Liver (tissue), 9 donors: Measurements from ENCODE around the gene RSL1D1. TPM values are rescaled to one million over a fixed set of nuclear protein-coding genes. Genes with fewer than 3 reads are reported as not detected.

Experiments
- DNase-seq: peaks from one replicate; pipeline ENCODE4 v3.0.0-alpha.2; 2017; ENCODE audit warnings: low spot score
- H3K27ac ChIP-seq, 2 donors: one replicate each; pipeline ENCODE4 v1.7.0; 2013; ENCODE audit warnings: inconsistent platforms in 2 of 2, low read length in 2 of 2, control low read depth in 1 of 2, low read depth in 1 of 2, mild to moderate bottlenecking in 1 of 2
- H3K27me3 ChIP-seq, 4 donors: one replicate each; pipeline versions ENCODE4 v1.6.1 to v1.7.0; 2013; ENCODE audit warnings: low read length in 3 of 4, inconsistent platforms in 1 of 4, mild to moderate bottlenecking in 1 of 4, moderate library complexity in 1 of 4; ENCODE audit not compliant: control insufficient read depth in 4 of 4, insufficient read depth in 4 of 4
- H3K36me3 ChIP-seq, 4 donors: one replicate each; pipeline versions ENCODE4 v1.6.1 to v1.7.0; 2013; ENCODE audit warnings: low read length in 3 of 4, mild to moderate bottlenecking in 3 of 4, low read depth in 1 of 4, moderate library complexity in 1 of 4; ENCODE audit not compliant: control insufficient read depth in 4 of 4, insufficient read depth in 3 of 4
- H3K4me1 ChIP-seq, 4 donors: one replicate each; pipeline versions ENCODE4 v1.6.1 to v1.7.0; 2013; ENCODE audit warnings: low read length in 3 of 4, mild to moderate bottlenecking in 3 of 4, moderate library complexity in 1 of 4; ENCODE audit not compliant: control insufficient read depth in 4 of 4, insufficient read depth in 4 of 4
- H3K4me3 ChIP-seq, 3 donors: one replicate each; pipeline versions ENCODE4 v1.6.1 to v1.7.0; 2013; ENCODE audit warnings: low read length in 3 of 3, control low read depth in 1 of 3, low read depth in 1 of 3, mild to moderate bottlenecking in 1 of 3
- H3K9ac ChIP-seq, 2 donors: one replicate each; pipeline ENCODE4 v1.7.0; 2013; ENCODE audit warnings: low read length in 2 of 2, mild to moderate bottlenecking in 2 of 2, moderate library complexity in 2 of 2, control low read depth in 1 of 2, low read depth in 1 of 2
- H3K9me3 ChIP-seq, 4 donors: one replicate each; pipeline versions ENCODE4 v1.6.1 to v1.7.0; 2013; ENCODE audit warnings: low read length in 3 of 4; ENCODE audit not compliant: control insufficient read depth in 4 of 4
- EGR1 ChIP-seq, 2 donors: IDR thresholded peaks; 2 replicates each; pipeline ENCODE4 v1.6.1; 2016 to 2018; ENCODE audit warnings: antibody characterized with exemption in 2 of 2, low read depth in 2 of 2
- FOXA1 ChIP-seq: IDR thresholded peaks from 2 replicates; pipeline ENCODE4 v1.6.1; 2016; ENCODE audit warnings: antibody characterized with exemption
- FOXA2 ChIP-seq: IDR thresholded peaks from 2 replicates; pipeline ENCODE4 v1.6.1; 2016; ENCODE audit warnings: antibody characterized with exemption
- GABPA ChIP-seq, 2 donors: IDR thresholded peaks in 1 of 2; conservative IDR thresholded peaks in 1 of 2; 2 replicates each; pipeline ENCODE4 v1.6.1; 2016; ENCODE audit warnings: antibody characterized with exemption in 2 of 2, mild to moderate bottlenecking in 1 of 2, moderate library complexity in 1 of 2
- JUND ChIP-seq, 2 donors: IDR thresholded peaks; 2 replicates each; pipeline ENCODE4 v1.6.1; 2016; ENCODE audit warnings: antibody characterized with exemption in 2 of 2
- RAD21 ChIP-seq, 2 donors: IDR thresholded peaks; 2 replicates each; pipeline ENCODE4 v1.6.1; 2016; ENCODE audit warnings: antibody characterized with exemption in 2 of 2, mild to moderate bottlenecking in 2 of 2
- RXRA ChIP-seq, 2 donors: IDR thresholded peaks; 2 replicates each; pipeline ENCODE4 v1.6.1; 2017 to 2018; ENCODE audit warnings: antibody characterized with exemption in 2 of 2, mild to moderate bottlenecking in 1 of 2
- SP1 ChIP-seq: IDR thresholded peaks from 2 replicates; pipeline ENCODE4 v1.6.1; 2018; ENCODE audit warnings: antibody characterized with exemption, mild to moderate bottlenecking
- YY1 ChIP-seq: IDR thresholded peaks from 2 replicates; pipeline ENCODE4 v1.6.1; 2016; ENCODE audit warnings: antibody characterized with exemption, mild to moderate bottlenecking
- whole genome bisulfite sequencing: extraction: QIAGEN DNeasy Blood & Tissue Kit; methylation state at CpG from one replicate; pipeline ENCODE4 v1.1.7; 2013; 5-methylcytosine and 5-hydroxymethylcytosine counted together
- polyA plus RNA-seq, 2 donors: library from polyadenylated mRNA; stranded (reverse) in 1 of 2; unstranded in 1 of 2; fragments of 200-250 nt in 1 of 2; fragments of >200 nt in 1 of 2; fragmentation: Nextera tagmentation in 1 of 2; extraction: Ambion mirVana in 1 of 2; gene quantifications; one replicate each; pipeline versions ENCODE4 v1.2.1 to v1.2.3, GENCODE V29; 2013 to 2015
- total RNA-seq, 2 donors: library from RNA; depleted of rRNA; stranded (reverse); fragments of >200 nt; gene quantifications; one replicate each; pipeline ENCODE4 v1.2.3, GENCODE V29; 2014
- TF ChIP-seq, protein P1 (sequence below): fragments of 150-350 bp; IDR thresholded peaks from 2 replicates; pipeline ENCODE4 v1.5.1; 2017; ENCODE audit warnings: improper control_type of control experiment, low read depth, low read length; ENCODE audit not compliant: missing input control
- TF ChIP-seq, protein P2 (sequence below): IDR thresholded peaks from 2 replicates; pipeline ENCODE4 v1.6.1; 2016; ENCODE audit warnings: antibody characterized with exemption, mild to moderate bottlenecking
- TF ChIP-seq, protein P3 (sequence below): IDR thresholded peaks from 2 replicates; pipeline ENCODE4 v1.6.1; 2016; ENCODE audit warnings: antibody characterized with exemption
- TF ChIP-seq, protein P4 (sequence below): IDR thresholded peaks from 2 replicates; pipeline ENCODE4 v1.6.1; 2016; ENCODE audit warnings: antibody characterized with exemption
- TF ChIP-seq, protein P5 (sequence below): IDR thresholded peaks from 2 replicates; pipeline ENCODE4 v1.6.1; 2016; ENCODE audit warnings: antibody characterized with exemption
- donor health status: healthy.
- donor health status: healthy.
- donor health status: healthy.
- donor health status: healthy.
- donor health status: healthy.

RSL1D1 gene
- total and polyA plus RNA-seq, 4 donors: 35.2 to 59.7 (median 43.3) TPM

DNA sequence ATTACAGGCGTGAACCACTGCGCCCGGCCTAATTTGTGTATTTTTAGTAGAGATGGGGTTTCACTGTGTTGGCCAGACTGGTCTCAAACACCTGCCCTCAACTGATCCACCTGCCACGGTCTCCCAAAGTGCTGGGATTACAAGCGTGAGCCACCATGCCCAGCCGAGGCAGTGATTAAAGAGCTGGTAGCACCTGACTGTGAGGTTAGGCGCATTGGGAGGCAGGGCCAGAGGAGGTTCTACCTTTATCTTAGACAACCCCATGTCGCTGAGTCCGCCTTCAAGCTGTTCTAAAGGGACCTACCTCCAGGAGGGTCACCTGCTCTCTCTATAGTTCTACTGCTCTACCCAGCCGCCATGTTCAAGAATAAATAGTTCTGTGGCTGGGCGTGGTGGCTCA, 8.1 kb downstream of the RSL1D1 start:
- Histone ChIP-seq H3K4me1 (no peaks in the 10 kb centered on the region), H3K4me3 (no peak overlapping the region), H3K9me3 (no peaks in the 10 kb centered on the region), H3K9ac (no peak overlapping the region), H3K36me3 (peaks cover 23 to 82% (median 67%) of the 10 kb centered on the region in 4 donors), H3K27ac (no peak overlapping the region), H3K27me3 (no peaks in the 10 kb centered on the region)
- TF ChIP-seq, protein P1, sequence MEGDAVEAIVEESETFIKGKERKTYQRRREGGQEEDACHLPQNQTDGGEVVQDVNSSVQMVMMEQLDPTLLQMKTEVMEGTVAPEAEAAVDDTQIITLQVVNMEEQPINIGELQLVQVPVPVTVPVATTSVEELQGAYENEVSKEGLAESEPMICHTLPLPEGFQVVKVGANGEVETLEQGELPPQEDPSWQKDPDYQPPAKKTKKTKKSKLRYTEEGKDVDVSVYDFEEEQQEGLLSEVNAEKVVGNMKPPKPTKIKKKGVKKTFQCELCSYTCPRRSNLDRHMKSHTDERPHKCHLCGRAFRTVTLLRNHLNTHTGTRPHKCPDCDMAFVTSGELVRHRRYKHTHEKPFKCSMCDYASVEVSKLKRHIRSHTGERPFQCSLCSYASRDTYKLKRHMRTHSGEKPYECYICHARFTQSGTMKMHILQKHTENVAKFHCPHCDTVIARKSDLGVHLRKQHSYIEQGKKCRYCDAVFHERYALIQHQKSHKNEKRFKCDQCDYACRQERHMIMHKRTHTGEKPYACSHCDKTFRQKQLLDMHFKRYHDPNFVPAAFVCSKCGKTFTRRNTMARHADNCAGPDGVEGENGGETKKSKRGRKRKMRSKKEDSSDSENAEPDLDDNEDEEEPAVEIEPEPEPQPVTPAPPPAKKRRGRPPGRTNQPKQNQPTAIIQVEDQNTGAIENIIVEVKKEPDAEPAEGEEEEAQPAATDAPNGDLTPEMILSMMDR: no peak
- TF ChIP-seq, protein P2, sequence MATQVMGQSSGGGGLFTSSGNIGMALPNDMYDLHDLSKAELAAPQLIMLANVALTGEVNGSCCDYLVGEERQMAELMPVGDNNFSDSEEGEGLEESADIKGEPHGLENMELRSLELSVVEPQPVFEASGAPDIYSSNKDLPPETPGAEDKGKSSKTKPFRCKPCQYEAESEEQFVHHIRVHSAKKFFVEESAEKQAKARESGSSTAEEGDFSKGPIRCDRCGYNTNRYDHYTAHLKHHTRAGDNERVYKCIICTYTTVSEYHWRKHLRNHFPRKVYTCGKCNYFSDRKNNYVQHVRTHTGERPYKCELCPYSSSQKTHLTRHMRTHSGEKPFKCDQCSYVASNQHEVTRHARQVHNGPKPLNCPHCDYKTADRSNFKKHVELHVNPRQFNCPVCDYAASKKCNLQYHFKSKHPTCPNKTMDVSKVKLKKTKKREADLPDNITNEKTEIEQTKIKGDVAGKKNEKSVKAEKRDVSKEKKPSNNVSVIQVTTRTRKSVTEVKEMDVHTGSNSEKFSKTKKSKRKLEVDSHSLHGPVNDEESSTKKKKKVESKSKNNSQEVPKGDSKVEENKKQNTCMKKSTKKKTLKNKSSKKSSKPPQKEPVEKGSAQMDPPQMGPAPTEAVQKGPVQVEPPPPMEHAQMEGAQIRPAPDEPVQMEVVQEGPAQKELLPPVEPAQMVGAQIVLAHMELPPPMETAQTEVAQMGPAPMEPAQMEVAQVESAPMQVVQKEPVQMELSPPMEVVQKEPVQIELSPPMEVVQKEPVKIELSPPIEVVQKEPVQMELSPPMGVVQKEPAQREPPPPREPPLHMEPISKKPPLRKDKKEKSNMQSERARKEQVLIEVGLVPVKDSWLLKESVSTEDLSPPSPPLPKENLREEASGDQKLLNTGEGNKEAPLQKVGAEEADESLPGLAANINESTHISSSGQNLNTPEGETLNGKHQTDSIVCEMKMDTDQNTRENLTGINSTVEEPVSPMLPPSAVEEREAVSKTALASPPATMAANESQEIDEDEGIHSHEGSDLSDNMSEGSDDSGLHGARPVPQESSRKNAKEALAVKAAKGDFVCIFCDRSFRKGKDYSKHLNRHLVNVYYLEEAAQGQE: no peak
- TF ChIP-seq, protein P3, sequence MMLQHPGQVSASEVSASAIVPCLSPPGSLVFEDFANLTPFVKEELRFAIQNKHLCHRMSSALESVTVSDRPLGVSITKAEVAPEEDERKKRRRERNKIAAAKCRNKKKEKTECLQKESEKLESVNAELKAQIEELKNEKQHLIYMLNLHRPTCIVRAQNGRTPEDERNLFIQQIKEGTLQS: no peak
- TF ChIP-seq SP1 (no peak), RXRA (IDR thresholded peaks at IDR 0.05) (no peak), EGR1 (IDR thresholded peaks at IDR 0.05; ENCODE audit: low read depth in 2 of 2) (no peak), GABPA (IDR thresholded peaks at IDR 0.05 in 1 of 2, conservative IDR thresholded peaks at IDR 0.05 in 1 of 2) (no peak), FOXA1 (no peak), RAD21 (IDR thresholded peaks at IDR 0.05) (no peak), JUND (IDR thresholded peaks at IDR 0.05) (no peak), YY1 (no peak)
- TF ChIP-seq, protein P4, sequence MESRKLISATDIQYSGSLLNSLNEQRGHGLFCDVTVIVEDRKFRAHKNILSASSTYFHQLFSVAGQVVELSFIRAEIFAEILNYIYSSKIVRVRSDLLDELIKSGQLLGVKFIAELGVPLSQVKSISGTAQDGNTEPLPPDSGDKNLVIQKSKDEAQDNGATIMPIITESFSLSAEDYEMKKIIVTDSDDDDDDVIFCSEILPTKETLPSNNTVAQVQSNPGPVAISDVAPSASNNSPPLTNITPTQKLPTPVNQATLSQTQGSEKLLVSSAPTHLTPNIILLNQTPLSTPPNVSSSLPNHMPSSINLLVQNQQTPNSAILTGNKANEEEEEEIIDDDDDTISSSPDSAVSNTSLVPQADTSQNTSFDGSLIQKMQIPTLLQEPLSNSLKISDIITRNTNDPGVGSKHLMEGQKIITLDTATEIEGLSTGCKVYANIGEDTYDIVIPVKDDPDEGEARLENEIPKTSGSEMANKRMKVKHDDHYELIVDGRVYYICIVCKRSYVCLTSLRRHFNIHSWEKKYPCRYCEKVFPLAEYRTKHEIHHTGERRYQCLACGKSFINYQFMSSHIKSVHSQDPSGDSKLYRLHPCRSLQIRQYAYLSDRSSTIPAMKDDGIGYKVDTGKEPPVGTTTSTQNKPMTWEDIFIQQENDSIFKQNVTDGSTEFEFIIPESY: no peak
- DNase-seq: no peak
- 98% methylated on average over 11 of the region's 11 CpGs for WGBS

DNA sequence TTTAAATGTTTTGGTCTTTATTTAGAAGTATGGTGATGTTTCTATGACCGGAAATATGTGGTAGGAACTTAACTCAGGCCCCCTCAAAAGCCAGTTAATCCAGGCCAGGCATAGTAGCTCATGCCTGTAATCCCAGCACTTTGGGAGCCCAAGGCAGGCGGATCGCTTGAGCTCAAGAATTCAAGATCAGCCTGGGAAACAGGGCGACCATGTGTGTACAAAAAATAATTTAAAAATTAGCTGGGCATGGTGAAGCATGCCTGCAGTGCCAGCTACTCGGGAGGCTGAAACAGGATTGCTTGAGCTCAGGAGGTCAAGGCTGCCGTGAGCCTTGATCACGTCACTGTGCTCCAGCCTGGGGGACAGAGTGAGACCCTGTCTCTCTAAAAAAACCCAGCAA, 10.3 kb downstream of the RSL1D1 start:
- no peak for DNase-seq
- no peak overlapping the region for H3K9ac ChIP-seq
- TF ChIP-seq FOXA2 (no peak), RAD21 (IDR thresholded peaks at IDR 0.05) (no peak), JUND (IDR thresholded peaks at IDR 0.05) (no peak), FOXA1 (no peak), YY1 (no peak)
- TF ChIP-seq, protein P3: no peak
- TF ChIP-seq, protein P5, sequence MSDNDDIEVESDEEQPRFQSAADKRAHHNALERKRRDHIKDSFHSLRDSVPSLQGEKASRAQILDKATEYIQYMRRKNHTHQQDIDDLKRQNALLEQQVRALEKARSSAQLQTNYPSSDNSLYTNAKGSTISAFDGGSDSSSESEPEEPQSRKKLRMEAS: no peak
- TF ChIP-seq, protein P4: no peak
- TF ChIP-seq, protein P2: no peak
- TF ChIP-seq, protein P1: no peak
- H3K27ac ChIP-seq: no peak overlapping the region
- peaks cover 29 to 85% (median 63%) of the 10 kb centered on the region in 4 donors for H3K36me3 ChIP-seq
- no peak overlapping the region for H3K4me3 ChIP-seq
- no peaks in the 10 kb centered on the region for H3K4me1 ChIP-seq
- no peaks in the 10 kb centered on the region for H3K27me3 ChIP-seq
- 96% methylated on average over 7 of the region's 7 CpGs for whole genome bisulfite sequencing
- no peaks in the 10 kb centered on the region for H3K9me3 ChIP-seq
